Skeletal muscle satellite cell (primary cell): ENCODE results near the gene CBFA2T3.

Experiments used
- H3K27me3 ChIP-seq: 2 replicates; pipeline ENCODE4 v1.7.0; 2013; ENCODE audit warnings: low read length; ENCODE audit not compliant: control insufficient read depth, insufficient read depth
- H3K36me3 ChIP-seq: 2 replicates; pipeline ENCODE4 v1.7.0; 2013; ENCODE audit warnings: mild to moderate bottlenecking, control low read depth, low read length; ENCODE audit not compliant: insufficient read depth
- H3K4me1 ChIP-seq: 2 replicates; pipeline ENCODE4 v1.7.0; 2013; ENCODE audit warnings: low read length; ENCODE audit not compliant: control insufficient read depth, insufficient read depth
- H3K4me2 ChIP-seq: 2 replicates; pipeline ENCODE4 v1.7.0; 2013; ENCODE audit warnings: mild to moderate bottlenecking, low read length
- H3K4me3 ChIP-seq: 2 replicates; pipeline ENCODE4 v1.7.0; 2013; ENCODE audit warnings: low read length
- H3K9ac ChIP-seq: 2 replicates; pipeline ENCODE4 v1.7.0; 2013; ENCODE audit warnings: mild to moderate bottlenecking, low read depth, low read length, moderate library complexity
- H3K9me3 ChIP-seq: replicated peaks from 2 replicates; pipeline ENCODE4 v1.7.0; 2013; ENCODE audit warnings: mild to moderate bottlenecking, control low read depth, low read length

CBFA2T3 gene

GRCh38 chr16:88881675-88882357 lies 95.2 kb downstream of the CBFA2T3 start:
- Histone ChIP-seq H3K4me1 (peaks cover 12% of the 10 kb centered on the region), H3K36me3 (no peaks in the 10 kb centered on the region), H3K9me3 (no peaks in the 10 kb centered on the region), H3K4me3 (no peak overlapping the region), H3K4me2 (no peak overlapping the region), H3K9ac (no peak overlapping the region), H3K27me3 (peaks cover 7% of the 10 kb centered on the region)

- H3K36me3 ChIP-seq = no peaks in the 10 kb centered on the region
- H3K4me2 ChIP-seq = no peak overlapping the region
- no peak overlapping the region for H3K4me3 ChIP-seq
- H3K4me1 ChIP-seq = peaks cover 9% of the 10 kb centered on the region
- H3K9me3 ChIP-seq = no peaks in the 10 kb centered on the region
- no peak overlapping the region for H3K9ac ChIP-seq
- peaks cover 2% of the 10 kb centered on the region for H3K27me3 ChIP-seq
Measured at GRCh38 chr16:88881007-88881615, 95.9 kb downstream of the CBFA2T3 start.

- H3K4me3 ChIP-seq = no peak overlapping the region
- no peaks in the 10 kb centered on the region for H3K36me3 ChIP-seq
- no peak overlapping the region for H3K9ac ChIP-seq
- H3K4me1 ChIP-seq = peaks cover 9% of the 10 kb centered on the region
- H3K9me3 ChIP-seq = no peaks in the 10 kb centered on the region
- peaks cover 2% of the 10 kb centered on the region for H3K27me3 ChIP-seq
- no peak overlapping the region for H3K4me2 ChIP-seq
Measured at GRCh38 chr16:88880226-88881006, 96.6 kb downstream of the CBFA2T3 start.

- H3K27me3 ChIP-seq = peaks cover 2% of the 10 kb centered on the region
Measured at GRCh38 chr16:88879788-88880055, 97.3 kb downstream of the CBFA2T3 start.

GRCh38 chr16:88878967-88879787 lies 97.8 kb downstream of the CBFA2T3 start:
- Histone ChIP-seq H3K9ac (no peak overlapping the region), H3K4me1 (peaks cover 9% of the 10 kb centered on the region), H3K9me3 (no peaks in the 10 kb centered on the region), H3K27me3 (peaks cover 2% of the 10 kb centered on the region), H3K36me3 (no peaks in the 10 kb centered on the region), H3K4me2 (no peak overlapping the region), H3K4me3 (no peak overlapping the region)

More at GRCh38 chr16:88879788-88880055, 97.3 kb downstream of the CBFA2T3 start:
- no peak overlapping the region for H3K4me3 ChIP-seq
- H3K4me1 ChIP-seq = peaks cover 9% of the 10 kb centered on the region
- no peaks in the 10 kb centered on the region for H3K9me3 ChIP-seq
- no peak overlapping the region for H3K9ac ChIP-seq
- H3K36me3 ChIP-seq = no peaks in the 10 kb centered on the region
- no peak overlapping the region for H3K4me2 ChIP-seq

GRCh38 chr16:88878356-88878755 lies 98.7 kb downstream of the CBFA2T3 start:
- Histone ChIP-seq H3K9ac (no peak overlapping the region), H3K4me2 (no peak overlapping the region), H3K9me3 (no peaks in the 10 kb centered on the region), H3K4me3 (no peak overlapping the region), H3K4me1 (peaks cover 8% of the 10 kb centered on the region), H3K27me3 (peaks cover 10% of the 10 kb centered on the region), H3K36me3 (no peaks in the 10 kb centered on the region)

GRCh38 chr16:88877564-88878289 lies 99.3 kb downstream of the CBFA2T3 start:
- Histone ChIP-seq H3K36me3 (no peaks in the 10 kb centered on the region), H3K9me3 (no peaks in the 10 kb centered on the region), H3K4me1 (peaks cover 2% of the 10 kb centered on the region), H3K9ac (no peak overlapping the region), H3K27me3 (peaks cover 16% of the 10 kb centered on the region), H3K4me2 (no peak overlapping the region), H3K4me3 (no peak overlapping the region)

GRCh38 chr16:88876942-88877526 lies 100.0 kb downstream of the CBFA2T3 start:
- H3K36me3 ChIP-seq = no peaks in the 10 kb centered on the region

GRCh38 chr16:88875703-88876234 lies 101.2 kb downstream of the CBFA2T3 start:
- Histone ChIP-seq H3K9ac (no peak overlapping the region), H3K4me3 (no peak overlapping the region), H3K36me3 (no peaks in the 10 kb centered on the region), H3K4me1 (no peaks in the 10 kb centered on the region), H3K27me3 (peaks cover 31% of the 10 kb centered on the region), H3K9me3 (no peaks in the 10 kb centered on the region), H3K4me2 (no peak overlapping the region)

More at GRCh38 chr16:88876942-88877526, 100.0 kb downstream of the CBFA2T3 start:
- Histone ChIP-seq H3K9ac (no peak overlapping the region), H3K4me3 (no peak overlapping the region), H3K4me1 (no peaks in the 10 kb centered on the region), H3K4me2 (no peak overlapping the region), H3K27me3 (peaks cover 20% of the 10 kb centered on the region), H3K9me3 (no peaks in the 10 kb centered on the region)

GRCh38 chr16:88874938-88875599 lies 101.9 kb downstream of the CBFA2T3 start:
- H3K4me1 ChIP-seq = no peaks in the 10 kb centered on the region
- H3K4me2 ChIP-seq = no peak overlapping the region
- H3K9ac ChIP-seq = no peak overlapping the region
- H3K9me3 ChIP-seq = no peaks in the 10 kb centered on the region
- peaks cover 38% of the 10 kb centered on the region for H3K27me3 ChIP-seq
- H3K4me3 ChIP-seq = no peak overlapping the region
- no peaks in the 10 kb centered on the region for H3K36me3 ChIP-seq
